ENCODE data around the gene BAIAP2L1.

The BAIAP2L1 gene

GRCh38 chr7:98276241-98276761, 124.6 kb downstream of the BAIAP2L1 start:
- DNase-seq (ENCODE audit: low read depth): no peak

- no peak for DNase-seq (ENCODE audit: low read depth)
Observed at GRCh38 chr7:98267303-98267702, 133.6 kb downstream of the BAIAP2L1 start.

GRCh38 chr7:98266840-98267239, 134.1 kb downstream of the BAIAP2L1 start:
- DNase-seq (ENCODE audit: low read depth): peak; percentile 46

GRCh38 chr7:98265841-98266271, 135.0 kb downstream of the BAIAP2L1 start:
- DNase-seq (ENCODE audit: low read depth): peak; percentile 74

- DNase-seq (ENCODE audit: low read depth): no peak
Observed at GRCh38 chr7:98257701-98258100, 143.2 kb downstream of the BAIAP2L1 start.

- DNase-seq (ENCODE audit: low read depth): no peak
Observed at GRCh38 chr7:98256431-98256830, 144.5 kb downstream of the BAIAP2L1 start.

- no peak for DNase-seq (ENCODE audit: low read depth)
Observed at GRCh38 chr7:98254951-98255610, 145.8 kb downstream of the BAIAP2L1 start.

GRCh38 chr7:98254516-98254915, 146.4 kb downstream of the BAIAP2L1 start:
- no peak for DNase-seq (ENCODE audit: low read depth)

GRCh38 chr7:98252425-98253054, 148.3 kb downstream of the BAIAP2L1 start:
- DNase-seq (ENCODE audit: low read depth): peak; percentile 3

- DNase-seq (ENCODE audit: low read depth): peak; percentile 91
Observed at GRCh38 chr7:98251601-98252424, 149.1 kb downstream of the BAIAP2L1 start, which contains the start of gene TECPR1. TECPR1 (minus strand) TSS chr7:98252232; CDS start chr7:98246146, 6,086 bp downstream.

GRCh38 chr7:98251231-98251600, 149.7 kb downstream of the BAIAP2L1 start:
- no peak for DNase-seq (ENCODE audit: low read depth)

GRCh38 chr7:98250789-98251188, 150.1 kb downstream of the BAIAP2L1 start:
- no peak for DNase-seq (ENCODE audit: low read depth)

GRCh38 chr7:98249106-98249505, 151.8 kb downstream of the BAIAP2L1 start:
- peak; percentile 5 for DNase-seq (ENCODE audit: low read depth)

- DNase-seq (ENCODE audit: low read depth): no peak
Observed at GRCh38 chr7:98248156-98248555, 152.7 kb downstream of the BAIAP2L1 start.

GRCh38 chr7:98244871-98245270, 156.0 kb downstream of the BAIAP2L1 start:
- no peak for DNase-seq (ENCODE audit: low read depth)

- no peak for DNase-seq (ENCODE audit: low read depth)
Observed at GRCh38 chr7:98242934-98243333, 158.0 kb downstream of the BAIAP2L1 start.

- no peak for DNase-seq (ENCODE audit: low read depth)
Observed at GRCh38 chr7:98242342-98242741, 158.5 kb downstream of the BAIAP2L1 start.

- no peak for DNase-seq (ENCODE audit: low read depth)
Observed at GRCh38 chr7:98241674-98242241, 159.1 kb downstream of the BAIAP2L1 start.
